WTC11 (cell line): Measurements from ENCODE around the gene MCM5. TPM values are rescaled to one million over a fixed set of nuclear protein-coding genes. Genes with fewer than 3 reads are reported as not detected.

Source experiments
- PRRX2 ChIP-seq: fragments of 250-450 bp; sonication (Bioruptor Pico); IDR thresholded peaks from 2 replicates; pipeline ENCODE4 v1.8.0; 2021; ENCODE audit warnings: mild to moderate bottlenecking
- RELA ChIP-seq: sonication (generic); formaldehyde crosslinking; IDR thresholded peaks from 2 replicates; pipeline ENCODE4 v1.8.1; 2022; ENCODE audit warnings: missing genetic modification reagents, mild to moderate bottlenecking, borderline replicate concordance
- ZNF396 ChIP-seq: fragments of 250-450 bp; sonication (Bioruptor Pico); IDR thresholded peaks from 2 replicates; pipeline ENCODE4 v1.8.0; 2021; ENCODE audit warnings: mild to moderate bottlenecking, moderate library complexity, borderline replicate concordance
- ZNF423 ChIP-seq: fragments of 250-450 bp; sonication (Bioruptor Pico); IDR thresholded peaks from 2 replicates; pipeline ENCODE4 v2.1.2; 2022; ENCODE audit warnings: mild to moderate bottlenecking, moderate library complexity
- ZNF671 ChIP-seq: fragments of 250-450 bp; sonication (Bioruptor Pico); IDR thresholded peaks from 2 replicates; pipeline ENCODE4 v1.8.0; 2021; ENCODE audit warnings: mild to moderate bottlenecking
- total RNA-seq: library from RNA; stranded (reverse); gene quantifications from 3 replicates; pipeline ENCODE4 v1.2.3, GENCODE V29; 2021
- TF ChIP-seq, protein P1 (sequence below): fragments of 250-450 bp; sonication (Bioruptor Pico); IDR thresholded peaks from 2 replicates; pipeline ENCODE4 v1.9.0; 2021; ENCODE audit warnings: mild to moderate bottlenecking
- TF ChIP-seq, protein P2 (sequence below): sonication (generic); formaldehyde crosslinking; conservative IDR thresholded peaks from 2 replicates; pipeline ENCODE4 v1.8.1; 2023; ENCODE audit warnings: mild to moderate bottlenecking, low read depth, missing genetic modification reagents, moderate library complexity
- TF ChIP-seq, protein P3 (sequence below): sonication (generic); formaldehyde crosslinking; IDR thresholded peaks from 2 replicates; pipeline ENCODE4 v1.8.0; 2022; ENCODE audit warnings: mild to moderate bottlenecking, missing genetic modification reagents
- TF ChIP-seq, protein P4 (sequence below): sonication (generic); formaldehyde crosslinking; IDR thresholded peaks from 2 replicates; pipeline ENCODE4 v1.8.1; 2022; ENCODE audit warnings: missing genetic modification reagents, borderline replicate concordance

The MCM5 gene
- total RNA-seq, 1 experiment from 2014 or later, result 261 TPM

DNA sequence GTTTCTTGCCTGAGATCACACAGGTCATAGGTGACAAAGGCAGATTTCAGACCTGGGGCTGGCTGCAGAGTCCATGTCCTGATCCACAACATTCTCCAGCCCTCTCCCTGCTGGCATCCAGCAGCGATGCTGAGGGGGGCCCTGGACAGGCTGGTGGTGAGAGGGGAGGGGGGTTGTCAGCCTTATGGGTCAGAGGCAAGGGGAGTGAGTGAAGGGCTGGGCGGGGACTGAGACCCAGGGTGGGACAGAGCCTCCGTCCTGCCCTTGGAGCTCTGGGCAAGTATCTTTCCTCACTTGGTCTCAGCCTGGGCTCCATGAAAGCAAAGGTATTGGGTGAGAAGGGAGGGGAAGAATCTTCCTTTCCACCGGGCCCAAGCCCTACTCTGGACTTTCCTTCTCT, 74.0 kb downstream of the MCM5 start (continued):
- TF ChIP-seq, protein P1, sequence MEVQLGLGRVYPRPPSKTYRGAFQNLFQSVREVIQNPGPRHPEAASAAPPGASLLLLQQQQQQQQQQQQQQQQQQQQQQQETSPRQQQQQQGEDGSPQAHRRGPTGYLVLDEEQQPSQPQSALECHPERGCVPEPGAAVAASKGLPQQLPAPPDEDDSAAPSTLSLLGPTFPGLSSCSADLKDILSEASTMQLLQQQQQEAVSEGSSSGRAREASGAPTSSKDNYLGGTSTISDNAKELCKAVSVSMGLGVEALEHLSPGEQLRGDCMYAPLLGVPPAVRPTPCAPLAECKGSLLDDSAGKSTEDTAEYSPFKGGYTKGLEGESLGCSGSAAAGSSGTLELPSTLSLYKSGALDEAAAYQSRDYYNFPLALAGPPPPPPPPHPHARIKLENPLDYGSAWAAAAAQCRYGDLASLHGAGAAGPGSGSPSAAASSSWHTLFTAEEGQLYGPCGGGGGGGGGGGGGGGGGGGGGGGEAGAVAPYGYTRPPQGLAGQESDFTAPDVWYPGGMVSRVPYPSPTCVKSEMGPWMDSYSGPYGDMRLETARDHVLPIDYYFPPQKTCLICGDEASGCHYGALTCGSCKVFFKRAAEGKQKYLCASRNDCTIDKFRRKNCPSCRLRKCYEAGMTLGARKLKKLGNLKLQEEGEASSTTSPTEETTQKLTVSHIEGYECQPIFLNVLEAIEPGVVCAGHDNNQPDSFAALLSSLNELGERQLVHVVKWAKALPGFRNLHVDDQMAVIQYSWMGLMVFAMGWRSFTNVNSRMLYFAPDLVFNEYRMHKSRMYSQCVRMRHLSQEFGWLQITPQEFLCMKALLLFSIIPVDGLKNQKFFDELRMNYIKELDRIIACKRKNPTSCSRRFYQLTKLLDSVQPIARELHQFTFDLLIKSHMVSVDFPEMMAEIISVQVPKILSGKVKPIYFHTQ (CRISPR knock-in tag), result no peak
- TF ChIP-seq, protein P2, sequence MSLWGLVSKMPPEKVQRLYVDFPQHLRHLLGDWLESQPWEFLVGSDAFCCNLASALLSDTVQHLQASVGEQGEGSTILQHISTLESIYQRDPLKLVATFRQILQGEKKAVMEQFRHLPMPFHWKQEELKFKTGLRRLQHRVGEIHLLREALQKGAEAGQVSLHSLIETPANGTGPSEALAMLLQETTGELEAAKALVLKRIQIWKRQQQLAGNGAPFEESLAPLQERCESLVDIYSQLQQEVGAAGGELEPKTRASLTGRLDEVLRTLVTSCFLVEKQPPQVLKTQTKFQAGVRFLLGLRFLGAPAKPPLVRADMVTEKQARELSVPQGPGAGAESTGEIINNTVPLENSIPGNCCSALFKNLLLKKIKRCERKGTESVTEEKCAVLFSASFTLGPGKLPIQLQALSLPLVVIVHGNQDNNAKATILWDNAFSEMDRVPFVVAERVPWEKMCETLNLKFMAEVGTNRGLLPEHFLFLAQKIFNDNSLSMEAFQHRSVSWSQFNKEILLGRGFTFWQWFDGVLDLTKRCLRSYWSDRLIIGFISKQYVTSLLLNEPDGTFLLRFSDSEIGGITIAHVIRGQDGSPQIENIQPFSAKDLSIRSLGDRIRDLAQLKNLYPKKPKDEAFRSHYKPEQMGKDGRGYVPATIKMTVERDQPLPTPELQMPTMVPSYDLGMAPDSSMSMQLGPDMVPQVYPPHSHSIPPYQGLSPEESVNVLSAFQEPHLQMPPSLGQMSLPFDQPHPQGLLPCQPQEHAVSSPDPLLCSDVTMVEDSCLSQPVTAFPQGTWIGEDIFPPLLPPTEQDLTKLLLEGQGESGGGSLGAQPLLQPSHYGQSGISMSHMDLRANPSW (CRISPR knock-in tag), result no peak
- TF ChIP-seq RELA (CRISPR knock-in tag), result no peak
- TF ChIP-seq, protein P3, sequence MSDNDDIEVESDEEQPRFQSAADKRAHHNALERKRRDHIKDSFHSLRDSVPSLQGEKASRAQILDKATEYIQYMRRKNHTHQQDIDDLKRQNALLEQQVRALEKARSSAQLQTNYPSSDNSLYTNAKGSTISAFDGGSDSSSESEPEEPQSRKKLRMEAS (CRISPR knock-in tag), result no peak
- TF ChIP-seq ZNF423 (CRISPR knock-in tag), result no peak
- TF ChIP-seq, protein P4, sequence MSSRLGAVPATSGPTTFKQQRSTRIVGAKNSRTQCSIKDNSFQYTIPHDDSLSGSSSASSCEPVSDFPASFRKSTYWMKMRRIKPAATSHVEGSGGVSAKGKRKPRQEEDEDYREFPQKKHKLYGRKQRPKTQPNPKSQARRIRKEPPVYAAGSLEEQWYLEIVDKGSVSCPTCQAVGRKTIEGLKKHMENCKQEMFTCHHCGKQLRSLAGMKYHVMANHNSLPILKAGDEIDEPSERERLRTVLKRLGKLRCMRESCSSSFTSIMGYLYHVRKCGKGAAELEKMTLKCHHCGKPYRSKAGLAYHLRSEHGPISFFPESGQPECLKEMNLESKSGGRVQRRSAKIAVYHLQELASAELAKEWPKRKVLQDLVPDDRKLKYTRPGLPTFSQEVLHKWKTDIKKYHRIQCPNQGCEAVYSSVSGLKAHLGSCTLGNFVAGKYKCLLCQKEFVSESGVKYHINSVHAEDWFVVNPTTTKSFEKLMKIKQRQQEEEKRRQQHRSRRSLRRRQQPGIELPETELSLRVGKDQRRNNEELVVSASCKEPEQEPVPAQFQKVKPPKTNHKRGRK (CRISPR knock-in tag), result no peak
- no peak for TF ChIP-seq PRRX2 (CRISPR knock-in tag)
- TF ChIP-seq ZNF671, result no peak
- no peak for TF ChIP-seq ZNF396 (CRISPR knock-in tag)

Other genes with a start within 250 kb of the MCM5 start
- gene HMGXB4, start 142.6 kb upstream of the MCM5 start, total RNA-seq, result 34.6 to 42.1 TPM (median 36.8 TPM) in 3 replicates
- gene TOM1, start 100.2 kb upstream of the MCM5 start, total RNA-seq, result 23.5 to 25.7 TPM (median 25.4 TPM) in 3 replicates
- 11.1 to 12.1 TPM (median 11.1 TPM) in 3 replicates for gene HMOX1, start 19.0 kb upstream of the MCM5 start, total RNA-seq
- gene RASD2, start 140.7 kb downstream of the MCM5 start, total RNA-seq, result 2.5 to 3.1 TPM (median 3.0 TPM) in 3 replicates
- 0.50 to 1.0 TPM (median 0.60 TPM) in 3 replicates for gene MB, start 217.2 kb downstream of the MCM5 start, total RNA-seq
- 0.17 to 0.27 TPM (median 0.21 TPM) in 3 replicates for gene APOL6, start 248.3 kb downstream of the MCM5 start, total RNA-seq